Central memory CD8-positive, alpha-beta T cell (primary cell): ENCODE results near the gene PNPLA7.

ENCODE experiments used
- ATAC-seq: fragments of 150-1000 bp; cut with Tn5 transposase; replicated peaks from 2 replicates; pipeline ENCODE4 v1.10.0; 2022; ENCODE audit warnings: mild to moderate bottlenecking, moderate FRiP score, moderate number of reproducible peaks; ENCODE audit not compliant: poor library complexity, severe bottlenecking; ENCODE audit errors: extremely low read depth
- DNase-seq, 2 donors: peaks; one replicate each; pipeline ENCODE4 v3.0.0; 2021; ENCODE audit warnings: low spot score in 2 of 2
- H3K27ac Mint-ChIP-seq: one replicate; pipeline ENCODE4 v1.8.0; 2022; ENCODE audit warnings: low read depth, mild to moderate bottlenecking, moderate library complexity, mixed read lengths
- H3K27me3 Mint-ChIP-seq: one replicate; pipeline ENCODE4 v1.8.0; 2022; ENCODE audit warnings: mixed read lengths
- H3K36me3 Mint-ChIP-seq: one replicate; pipeline ENCODE4 v1.8.0; 2022; ENCODE audit warnings: mild to moderate bottlenecking, moderate library complexity, mixed read lengths; ENCODE audit not compliant: insufficient read depth
- H3K4me1 Mint-ChIP-seq: one replicate; pipeline ENCODE4 v1.8.0; 2022; ENCODE audit warnings: mixed read lengths
- H3K4me3 Mint-ChIP-seq: one replicate; pipeline ENCODE4 v1.8.0; 2022; ENCODE audit warnings: mild to moderate bottlenecking, moderate library complexity, mixed read lengths
- H3K9me3 Mint-ChIP-seq: one replicate; pipeline ENCODE4 v1.8.0; 2022; ENCODE audit warnings: mixed read lengths

PNPLA7 gene

GRCh38 chr9:137459601-137460362, 90.4 kb downstream of the PNPLA7 start:
- peaks cover 13% of the 10 kb centered on the region for H3K4me1 Mint-ChIP-seq
- H3K4me3 Mint-ChIP-seq: peak overlapping the region; percentile 50
- peak overlapping the region; percentile 59 for H3K27ac Mint-ChIP-seq
- DNase-seq: no peak
- no peaks in the 10 kb centered on the region for H3K9me3 Mint-ChIP-seq
- H3K27me3 Mint-ChIP-seq: no peaks in the 10 kb centered on the region
- no peak for ATAC-seq
- H3K36me3 Mint-ChIP-seq: peaks cover 5% of the 10 kb centered on the region

GRCh38 chr9:137459152-137459600, 91.0 kb downstream of the PNPLA7 start, which contains the start of gene NSMF:
TSS of gene NSMF (minus strand) at chr9:137459334. CDS start at chr9:137459102, 232 bp downstream.
- peak; percentile 92 to 94 for DNase-seq
- H3K4me1 Mint-ChIP-seq: peaks cover 13% of the 10 kb centered on the region
- ATAC-seq: peak; percentile 50
- no peaks in the 10 kb centered on the region for H3K9me3 Mint-ChIP-seq
- peaks cover 5% of the 10 kb centered on the region for H3K36me3 Mint-ChIP-seq
- peak within 1 kb of the TSS; percentile 59 for H3K27ac Mint-ChIP-seq
- peak within 1 kb of the TSS; percentile 50 for H3K4me3 Mint-ChIP-seq
- no peaks in the 10 kb centered on the region for H3K27me3 Mint-ChIP-seq

GRCh38 chr9:137458194-137459151, 91.7 kb downstream of the PNPLA7 start:
- Mint-ChIP-seq H3K36me3 (peaks cover 5% of the 10 kb centered on the region), H3K4me3 (no peak overlapping the region), H3K27me3 (no peaks in the 10 kb centered on the region), H3K4me1 (peaks cover 13% of the 10 kb centered on the region), H3K27ac (no peak overlapping the region), H3K9me3 (no peaks in the 10 kb centered on the region)
- ATAC-seq (peak; percentile 2), DNase-seq (no peak)

- ATAC-seq (no peak), DNase-seq (no peak)
- Mint-ChIP-seq H3K36me3 (peaks cover 6% of the 10 kb centered on the region), H3K27ac (no peak overlapping the region), H3K27me3 (no peaks in the 10 kb centered on the region), H3K9me3 (no peaks in the 10 kb centered on the region), H3K4me1 (peaks cover 13% of the 10 kb centered on the region), H3K4me3 (peak overlapping the region; percentile 45)
Measured at GRCh38 chr9:137457406-137458193, 92.6 kb downstream of the PNPLA7 start.

- Mint-ChIP-seq H3K27me3 (no peaks in the 10 kb centered on the region), H3K4me3 (no peak overlapping the region), H3K9me3 (no peaks in the 10 kb centered on the region), H3K27ac (no peak overlapping the region), H3K4me1 (peaks cover 20% of the 10 kb centered on the region), H3K36me3 (peaks cover 8% of the 10 kb centered on the region)
- DNase-seq (no peak), ATAC-seq (no peak)
Measured at GRCh38 chr9:137456864-137457405, 93.3 kb downstream of the PNPLA7 start.

GRCh38 chr9:137456061-137456863, 93.9 kb downstream of the PNPLA7 start:
- no peaks in the 10 kb centered on the region for H3K27me3 Mint-ChIP-seq
- H3K4me3 Mint-ChIP-seq: peak overlapping the region; percentile 36
- no peak for ATAC-seq
- peaks cover 6% of the 10 kb centered on the region for H3K36me3 Mint-ChIP-seq
- H3K27ac Mint-ChIP-seq: no peak overlapping the region
- H3K4me1 Mint-ChIP-seq: peaks cover 24% of the 10 kb centered on the region
- DNase-seq: no peak
- no peaks in the 10 kb centered on the region for H3K9me3 Mint-ChIP-seq

GRCh38 chr9:137455359-137455991, 94.7 kb downstream of the PNPLA7 start:
- Mint-ChIP-seq H3K36me3 (peaks cover 11% of the 10 kb centered on the region), H3K27me3 (no peaks in the 10 kb centered on the region), H3K4me3 (peak overlapping the region; percentile 36), H3K9me3 (no peaks in the 10 kb centered on the region), H3K4me1 (peaks cover 24% of the 10 kb centered on the region), H3K27ac (no peak overlapping the region)
- ATAC-seq: no peak
- DNase-seq: no peak

GRCh38 chr9:137454597-137455358, 95.4 kb downstream of the PNPLA7 start:
- Mint-ChIP-seq H3K9me3 (no peaks in the 10 kb centered on the region), H3K27me3 (no peaks in the 10 kb centered on the region), H3K4me3 (no peak overlapping the region), H3K4me1 (peaks cover 28% of the 10 kb centered on the region), H3K36me3 (peaks cover 17% of the 10 kb centered on the region), H3K27ac (no peak overlapping the region)
- ATAC-seq (no peak), DNase-seq (no peak)

GRCh38 chr9:137454145-137454596, 96.0 kb downstream of the PNPLA7 start:
- DNase-seq: no peak
- no peaks in the 10 kb centered on the region for H3K9me3 Mint-ChIP-seq
- H3K4me1 Mint-ChIP-seq: peaks cover 30% of the 10 kb centered on the region
- ATAC-seq: peak; percentile 1
- H3K27ac Mint-ChIP-seq: no peak overlapping the region
- H3K4me3 Mint-ChIP-seq: no peak overlapping the region
- H3K27me3 Mint-ChIP-seq: no peaks in the 10 kb centered on the region
- peaks cover 18% of the 10 kb centered on the region for H3K36me3 Mint-ChIP-seq

- H3K27ac Mint-ChIP-seq: no peak overlapping the region
- H3K27me3 Mint-ChIP-seq: no peaks in the 10 kb centered on the region
- no peak for DNase-seq
- peak; percentile 33 for ATAC-seq
- peaks cover 30% of the 10 kb centered on the region for H3K4me1 Mint-ChIP-seq
- H3K9me3 Mint-ChIP-seq: no peaks in the 10 kb centered on the region
- H3K4me3 Mint-ChIP-seq: peak overlapping the region; percentile 7
- H3K36me3 Mint-ChIP-seq: peaks cover 21% of the 10 kb centered on the region
Measured at GRCh38 chr9:137453643-137454081, 96.5 kb downstream of the PNPLA7 start.
